22Rv1 (cell line): ENCODE data around the gene CHRNA4.

Source experiments
- H3K27ac ChIP-seq: fragments of 450-650 bp; 2 replicates; pipeline ENCODE4 v1.5.1; 2017
- ZFX ChIP-seq: fragments of 450-650 bp; IDR thresholded peaks from 2 replicates; pipeline ENCODE4 v1.6.1; 2017; ENCODE audit warnings: antibody characterized with exemption, borderline replicate concordance
- TF ChIP-seq, protein P1 (sequence below): fragments of 450-650 bp; IDR thresholded peaks from 2 replicates; pipeline ENCODE4 v1.5.1; 2017; ENCODE audit warnings: mild to moderate bottlenecking

CHRNA4 gene

DNA sequence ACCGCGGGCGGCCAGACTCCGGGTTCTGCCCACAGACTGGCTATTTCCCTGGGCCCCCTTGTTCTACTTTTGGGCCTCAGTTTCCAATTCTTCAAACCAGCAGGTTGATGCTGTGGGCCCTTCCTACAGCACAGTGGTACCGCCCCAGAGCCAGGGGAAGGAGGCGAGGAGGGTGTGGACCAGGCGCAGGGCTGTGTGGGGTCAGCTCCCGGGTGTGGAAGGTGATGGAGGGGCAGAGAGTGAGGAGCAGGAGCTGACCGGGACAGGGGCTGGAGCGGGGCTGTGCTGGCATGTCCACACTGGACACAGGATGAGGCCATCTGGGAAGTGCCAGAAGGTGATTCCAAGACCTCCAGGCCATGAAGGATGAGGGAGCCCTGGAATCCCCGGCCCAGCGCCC is 35.2 kb upstream of the CHRNA4 start:
- TF ChIP-seq ZFX = no peak
- TF ChIP-seq, protein P1, sequence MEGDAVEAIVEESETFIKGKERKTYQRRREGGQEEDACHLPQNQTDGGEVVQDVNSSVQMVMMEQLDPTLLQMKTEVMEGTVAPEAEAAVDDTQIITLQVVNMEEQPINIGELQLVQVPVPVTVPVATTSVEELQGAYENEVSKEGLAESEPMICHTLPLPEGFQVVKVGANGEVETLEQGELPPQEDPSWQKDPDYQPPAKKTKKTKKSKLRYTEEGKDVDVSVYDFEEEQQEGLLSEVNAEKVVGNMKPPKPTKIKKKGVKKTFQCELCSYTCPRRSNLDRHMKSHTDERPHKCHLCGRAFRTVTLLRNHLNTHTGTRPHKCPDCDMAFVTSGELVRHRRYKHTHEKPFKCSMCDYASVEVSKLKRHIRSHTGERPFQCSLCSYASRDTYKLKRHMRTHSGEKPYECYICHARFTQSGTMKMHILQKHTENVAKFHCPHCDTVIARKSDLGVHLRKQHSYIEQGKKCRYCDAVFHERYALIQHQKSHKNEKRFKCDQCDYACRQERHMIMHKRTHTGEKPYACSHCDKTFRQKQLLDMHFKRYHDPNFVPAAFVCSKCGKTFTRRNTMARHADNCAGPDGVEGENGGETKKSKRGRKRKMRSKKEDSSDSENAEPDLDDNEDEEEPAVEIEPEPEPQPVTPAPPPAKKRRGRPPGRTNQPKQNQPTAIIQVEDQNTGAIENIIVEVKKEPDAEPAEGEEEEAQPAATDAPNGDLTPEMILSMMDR = no peak

DNA sequence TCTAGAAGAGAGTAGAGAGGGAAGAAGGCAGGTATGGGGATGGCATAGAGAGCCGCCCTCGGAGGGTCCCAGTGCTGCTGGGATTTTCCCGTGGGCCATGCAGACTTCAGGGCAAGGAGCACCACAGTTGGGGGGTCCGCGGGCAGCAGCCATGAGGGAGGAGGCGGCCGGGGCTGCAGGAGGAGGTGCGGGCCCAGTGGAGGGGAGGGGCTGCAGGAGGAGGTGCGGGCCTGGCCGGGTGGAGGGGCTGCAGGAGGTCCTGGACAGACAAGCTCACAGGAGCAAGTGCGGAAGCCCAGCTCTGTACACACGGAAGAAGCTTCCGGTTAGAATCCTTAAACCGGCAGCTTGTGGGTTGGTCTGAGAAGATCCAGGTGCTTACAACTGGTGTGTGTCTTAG is 34.6 kb upstream of the CHRNA4 start:
- H3K27ac ChIP-seq = no peak overlapping the region
- TF ChIP-seq ZFX = no peak
- TF ChIP-seq, protein P1 = no peak

More for the DNA sequence above, 35.2 kb upstream of the CHRNA4 start:
- H3K27ac ChIP-seq = no peak overlapping the region

DNA sequence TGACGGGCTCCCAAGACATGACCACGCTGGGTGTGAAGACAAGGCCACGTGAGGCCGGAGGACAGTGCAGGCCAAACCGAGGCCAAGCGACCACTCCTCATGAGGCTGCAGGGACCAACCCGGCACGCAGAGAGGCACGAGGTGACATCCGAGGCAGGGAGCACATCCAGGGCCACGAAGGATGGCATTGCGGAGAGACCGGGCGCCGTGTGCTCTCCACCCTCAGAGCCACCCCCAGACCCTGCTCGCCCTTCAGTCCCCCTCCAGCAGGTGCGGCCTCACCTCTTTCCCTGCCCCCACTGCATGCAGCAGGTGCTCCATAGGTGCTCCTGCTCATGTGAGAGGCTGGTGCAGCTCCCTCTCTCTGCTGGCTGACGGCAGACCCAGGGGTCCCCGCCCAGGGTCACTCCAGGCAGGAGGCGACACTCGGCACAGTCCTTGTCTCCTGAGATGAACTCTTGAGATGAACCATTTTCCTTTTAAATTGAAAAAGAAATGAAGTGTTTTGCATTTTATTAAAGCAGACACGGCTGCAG is 33.8 kb upstream of the CHRNA4 start:
- TF ChIP-seq ZFX = no peak
- TF ChIP-seq, protein P1 = no peak
- H3K27ac ChIP-seq = no peak overlapping the region

DNA sequence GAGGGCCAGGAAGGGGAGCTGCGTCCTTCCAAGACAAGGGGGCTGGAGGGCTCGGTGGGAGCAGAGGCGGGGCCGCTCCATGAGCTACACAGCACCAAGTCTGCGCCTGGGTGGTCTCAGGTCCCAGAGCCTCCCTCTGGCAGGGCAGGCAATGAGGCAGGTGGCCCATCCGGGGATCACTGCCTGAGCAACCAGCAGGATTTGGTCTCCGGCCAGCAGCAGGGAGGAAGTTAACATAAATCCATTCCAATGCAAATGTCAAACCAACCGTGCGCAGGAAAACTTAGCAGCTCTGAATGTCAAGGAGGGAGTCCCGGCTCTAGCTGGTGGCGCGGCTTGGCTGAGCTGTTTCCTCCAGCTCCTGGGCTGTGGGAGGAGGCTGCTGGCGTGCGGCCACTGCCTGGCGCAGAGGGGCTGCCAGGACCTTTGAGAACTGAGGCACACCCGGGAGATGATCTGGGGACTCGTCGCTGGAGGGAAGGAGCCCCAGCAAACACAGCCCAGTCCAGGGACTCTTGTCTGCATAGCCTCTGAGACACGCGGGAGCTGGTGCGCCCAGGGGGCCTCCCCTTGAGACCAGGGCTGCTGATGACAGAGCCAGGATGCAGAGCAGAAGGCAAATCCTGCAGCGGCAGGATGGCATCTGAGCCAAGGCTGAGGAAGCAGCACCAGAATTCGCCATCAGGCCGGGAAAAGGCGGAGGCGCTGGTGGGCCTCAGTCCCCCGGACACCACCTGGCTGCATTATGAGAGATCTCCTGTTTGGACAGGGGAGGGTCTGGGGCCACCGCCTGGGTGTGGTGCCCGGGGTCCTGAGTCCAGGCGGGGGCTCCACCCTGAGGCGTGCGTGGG is 33.1 kb upstream of the CHRNA4 start:
- TF ChIP-seq, protein P1 = no peak
- H3K27ac ChIP-seq = no peak overlapping the region

DNA sequence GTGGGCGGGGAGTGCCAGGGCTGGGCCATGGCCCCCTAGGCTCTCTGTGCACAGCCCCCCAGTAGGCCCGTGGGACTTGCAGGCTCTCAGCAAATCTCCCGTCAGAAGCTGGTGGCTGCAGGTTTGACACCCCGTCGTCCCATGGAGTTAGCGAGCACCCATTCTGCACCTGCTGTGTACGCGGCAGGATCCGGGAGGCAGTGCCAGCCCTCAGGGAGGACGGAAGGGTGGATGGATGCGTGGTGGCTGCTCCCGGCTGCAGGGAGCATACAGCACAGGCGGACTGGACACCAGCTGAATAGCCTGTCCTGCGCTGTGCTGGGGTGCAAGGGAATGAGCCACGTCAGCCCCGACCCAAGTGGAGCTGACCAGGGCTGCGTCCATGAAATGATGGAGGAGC is 32.4 kb upstream of the CHRNA4 start:
- no peak for TF ChIP-seq ZFX
- TF ChIP-seq, protein P1 = no peak
- no peak overlapping the region for H3K27ac ChIP-seq

DNA sequence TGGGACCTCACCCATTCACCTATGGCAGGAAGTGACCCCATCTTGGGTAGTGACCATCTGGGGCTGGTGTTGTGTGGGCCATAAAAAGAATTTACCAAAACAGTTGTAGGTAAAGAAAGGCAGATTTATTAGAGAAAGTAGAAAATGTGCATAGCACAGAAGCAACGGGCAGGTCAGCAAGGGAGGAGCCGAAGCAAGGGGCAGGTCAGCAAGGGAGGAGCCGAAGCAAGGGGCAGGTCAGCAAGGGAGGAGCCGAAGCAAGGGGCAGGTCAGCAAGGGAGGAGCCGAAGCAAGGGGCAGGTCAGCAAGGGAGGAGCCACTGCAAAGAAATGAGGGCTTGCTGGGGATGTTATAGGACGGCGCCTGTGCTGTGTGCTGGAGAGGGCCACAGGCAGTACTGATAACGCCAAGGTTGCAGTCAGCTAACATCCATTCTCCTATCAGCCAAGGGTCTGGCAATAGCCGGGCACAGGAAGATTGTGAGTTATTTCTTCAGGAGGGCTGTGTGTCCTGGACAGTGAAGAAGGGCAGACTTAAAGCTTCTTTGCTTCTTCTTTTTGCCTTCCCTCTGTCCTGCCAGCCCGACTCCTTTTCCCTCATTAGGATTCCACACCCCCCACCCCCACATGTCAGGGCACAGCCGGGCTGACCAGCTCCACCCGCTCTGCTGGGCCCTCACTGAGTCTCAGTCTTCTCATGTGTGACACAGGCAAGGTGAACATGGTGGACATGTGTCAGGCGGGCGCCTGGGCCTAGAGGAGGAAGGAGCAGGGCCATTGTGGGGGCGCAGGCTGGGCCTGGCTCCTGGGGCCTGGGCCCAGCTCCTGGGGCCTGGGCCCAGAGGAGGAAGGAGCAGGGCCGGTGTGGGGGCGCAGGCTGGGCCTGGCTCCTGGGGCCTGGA is 31.6 kb upstream of the CHRNA4 start:
- no peak overlapping the region for H3K27ac ChIP-seq
- TF ChIP-seq, protein P1 = no peak
- TF ChIP-seq ZFX = no peak
